Measurements from ENCODE around the gene CREB3L2. TPM values are rescaled to one million over a fixed set of nuclear protein-coding genes. Genes with fewer than 3 reads are reported as not detected.

Gene CREB3L2
- total RNA-seq, 1 donor from 2014 or later, result 8.4 TPM

- H3K4me3 ChIP-seq (ENCODE audit: low read depth, low read length), result no peak overlapping the region
- no peak for FAIRE-seq
- DNase-seq (ENCODE audit: low read depth), result no peak
- no peaks in the 10 kb centered on the region for H3K27me3 ChIP-seq (ENCODE audit: control insufficient read depth, insufficient read depth, low read length)
- H3K36me3 ChIP-seq (ENCODE audit: control insufficient read depth, insufficient read depth, low read length), result peaks cover 2% of the 10 kb centered on the region
- TF ChIP-seq CTCF (IDR thresholded peaks at IDR 0.05; ENCODE audit: insufficient read depth, low read length, severe bottlenecking), result no peak
These were observed 41.9 kb downstream of the CREB3L2 start for GRCh38 chr7:137960020-137960419.

GRCh38 chr7:137958470-137959431 is 43.1 kb downstream of the CREB3L2 start:
- H3K36me3 ChIP-seq (ENCODE audit: control insufficient read depth, insufficient read depth, low read length), result peaks cover 2% of the 10 kb centered on the region
- DNase-seq (ENCODE audit: low read depth) (no peak), FAIRE-seq (no peak)
- TF ChIP-seq CTCF (IDR thresholded peaks at IDR 0.05; ENCODE audit: insufficient read depth, low read length, severe bottlenecking), result no peak
- H3K27me3 ChIP-seq (ENCODE audit: control insufficient read depth, insufficient read depth, low read length), result no peaks in the 10 kb centered on the region
- no peak overlapping the region for H3K4me3 ChIP-seq (ENCODE audit: low read depth, low read length)

GRCh38 chr7:137957887-137958286 is 44.0 kb downstream of the CREB3L2 start:
- DNase-seq (ENCODE audit: low read depth) (no peak), FAIRE-seq (no peak)
- TF ChIP-seq CTCF (IDR thresholded peaks at IDR 0.05; ENCODE audit: insufficient read depth, low read length, severe bottlenecking), result no peak
- H3K36me3 ChIP-seq (ENCODE audit: control insufficient read depth, insufficient read depth, low read length), result peaks cover 2% of the 10 kb centered on the region
- H3K27me3 ChIP-seq (ENCODE audit: control insufficient read depth, insufficient read depth, low read length), result no peaks in the 10 kb centered on the region
- H3K4me3 ChIP-seq (ENCODE audit: low read depth, low read length), result no peak overlapping the region

- no peak for FAIRE-seq
- TF ChIP-seq CTCF (IDR thresholded peaks at IDR 0.05; ENCODE audit: insufficient read depth, low read length, severe bottlenecking), result no peak
- DNase-seq (ENCODE audit: low read depth), result no peak
- peaks cover 2% of the 10 kb centered on the region for H3K36me3 ChIP-seq (ENCODE audit: control insufficient read depth, insufficient read depth, low read length)
- no peak overlapping the region for H3K4me3 ChIP-seq (ENCODE audit: low read depth, low read length)
- no peaks in the 10 kb centered on the region for H3K27me3 ChIP-seq (ENCODE audit: control insufficient read depth, insufficient read depth, low read length)
These were observed 45.3 kb downstream of the CREB3L2 start for GRCh38 chr7:137956591-137956990.

GRCh38 chr7:137956183-137956582 is 45.7 kb downstream of the CREB3L2 start:
- DNase-seq (ENCODE audit: low read depth), result no peak
- FAIRE-seq, result no peak
- TF ChIP-seq CTCF (IDR thresholded peaks at IDR 0.05; ENCODE audit: insufficient read depth, low read length, severe bottlenecking), result no peak

More at GRCh38 chr7:137956183-137956582, 45.7 kb downstream of the CREB3L2 start:
- Histone ChIP-seq H3K36me3 (ENCODE audit: control insufficient read depth, insufficient read depth, low read length) (peaks cover 2% of the 10 kb centered on the region), H3K4me3 (ENCODE audit: low read depth, low read length) (no peak overlapping the region), H3K27me3 (ENCODE audit: control insufficient read depth, insufficient read depth, low read length) (no peaks in the 10 kb centered on the region)

Measured in bronchial epithelial cell (primary cell).